Fibroblast of lung (primary cell): ENCODE measurements around the gene UPP2. TPM values are rescaled to one million over a fixed set of nuclear protein-coding genes. Genes with fewer than 3 reads are reported as not detected.

Experiments used
- DNase-seq, 2 donors: peaks; one replicate each; pipeline versions ENCODE4 v3.0.0 to v3.0.0-alpha.2; 2010; ENCODE audit warnings: low read depth in 2 of 2
- H2AFZ ChIP-seq: 2 replicates; pipeline ENCODE4 v1.5.1; 2012; ENCODE audit warnings: low read length, control low read depth, inconsistent platforms
- H3K27ac ChIP-seq: 2 replicates; pipeline ENCODE4 v1.5.1; 2011; ENCODE audit warnings: low read length, control low read depth; ENCODE audit not compliant: insufficient read depth
- H3K27me3 ChIP-seq: 2 replicates; pipeline ENCODE4 v1.5.1; 2011; ENCODE audit warnings: mild to moderate bottlenecking, low read length; ENCODE audit not compliant: control insufficient read depth, insufficient read depth
- H3K36me3 ChIP-seq: 2 replicates; pipeline ENCODE4 v1.5.1; 2011; ENCODE audit warnings: low read length; ENCODE audit not compliant: control insufficient read depth, insufficient read depth
- H3K4me1 ChIP-seq: 2 replicates; pipeline ENCODE4 v1.5.1; 2011; ENCODE audit warnings: low read length; ENCODE audit not compliant: control insufficient read depth, insufficient read depth; ENCODE audit errors: extremely low read depth
- H3K4me2 ChIP-seq: 2 replicates; pipeline ENCODE4 v1.5.1; 2011; ENCODE audit warnings: low read length, control low read depth; ENCODE audit not compliant: insufficient read depth; ENCODE audit errors: extremely low read depth
- H3K4me3 ChIP-seq, 4 experiments: fragments of 200-600 bp in 1 of 4; sonication (generic) in 1 of 4; replicated peaks in 1 of 4; 2 replicates each; pipeline ENCODE4 v1.5.1; 2011 to 2016; ENCODE audit warnings: low read length in 4 of 4, low read depth in 3 of 4, mild to moderate bottlenecking in 3 of 4, control low read depth in 2 of 4, inconsistent platforms in 1 of 4, mixed read lengths in 1 of 4; ENCODE audit not compliant: insufficient read depth in 1 of 4; ENCODE audit errors: control extremely low read depth in 1 of 4
- H3K79me2 ChIP-seq: 2 replicates; pipeline ENCODE4 v1.5.1; 2012; ENCODE audit warnings: mild to moderate bottlenecking, low read length, inconsistent platforms; ENCODE audit not compliant: control insufficient read depth, insufficient read depth
- H3K9ac ChIP-seq: 2 replicates; pipeline ENCODE4 v1.5.1; 2011; ENCODE audit warnings: mild to moderate bottlenecking, low read length, control low read depth; ENCODE audit not compliant: insufficient read depth
- H3K9me3 ChIP-seq: 2 replicates; pipeline ENCODE4 v1.5.1; 2012; ENCODE audit warnings: low read depth, low read length; ENCODE audit not compliant: control insufficient read depth, insufficient read depth
- H4K20me1 ChIP-seq: 2 replicates; pipeline ENCODE4 v1.5.1; 2011; ENCODE audit warnings: low read length; ENCODE audit not compliant: control insufficient read depth, insufficient read depth; ENCODE audit errors: extremely low read depth
- EZH2 ChIP-seq: IDR thresholded peaks from 2 replicates; pipeline ENCODE4 v1.5.1; 2012; ENCODE audit warnings: low read length, control low read depth, mild to moderate bottlenecking; ENCODE audit errors: missing control alignments
- polyA plus RNA-seq, 2 donors: library from polyadenylated mRNA; depleted of rRNA in 1 of 2; stranded (reverse) in 1 of 2; unstranded in 1 of 2; fragments of >200 nt; gene quantifications; 2 replicates each; pipeline ENCODE4 v1.2.1, GENCODE V29; 2011 to 2012; ENCODE audit warnings: missing spikeins in 1 of 2
- total RNA-seq: library from RNA; depleted of rRNA; stranded (reverse); fragments of >200 nt; gene quantifications from 2 replicates; pipeline ENCODE4 v1.2.1, GENCODE V29; 2014
- TF ChIP-seq, protein P1 (sequence below), 2 donors: IDR thresholded peaks in 1 of 2; conservative IDR thresholded peaks in 1 of 2; 1 replicate in 1 of 2; 2 replicates in 1 of 2; pipeline ENCODE4 v1.5.1; 2011 to 2012; ENCODE audit warnings: low read length in 2 of 2, control low read depth in 1 of 2, inconsistent platforms in 1 of 2, low read depth in 1 of 2, mild to moderate bottlenecking in 1 of 2

Gene UPP2
- total and polyA plus RNA-seq, 2 donors (not counting 1 experiment from before 2014, with no cell fraction given): not detected

DNA sequence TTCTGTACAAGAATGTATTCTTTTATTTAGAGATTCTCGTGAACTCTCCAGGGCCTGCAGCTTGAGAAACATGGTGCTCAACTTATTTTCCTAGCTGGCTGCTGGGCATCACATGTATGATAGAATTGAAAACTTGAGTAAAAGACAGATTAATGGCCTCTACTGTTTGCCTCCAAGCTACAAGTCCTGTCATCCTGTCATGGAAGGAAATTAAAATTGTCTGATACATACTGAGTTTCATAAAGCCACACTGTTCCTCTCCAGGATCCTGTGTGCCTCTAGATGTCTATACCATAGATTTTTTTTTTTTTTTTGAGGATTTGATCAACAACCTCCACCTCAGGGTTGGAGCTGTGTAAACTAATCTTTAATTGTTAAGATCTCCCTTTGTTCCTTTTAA is 38.5 kb downstream of the UPP2 start:
- H3K36me3 ChIP-seq: no peaks in the 10 kb centered on the region
- no peaks in the 10 kb centered on the region for H3K4me1 ChIP-seq
- peaks cover 2% of the 10 kb centered on the region for H3K27me3 ChIP-seq
- no peak for TF ChIP-seq EZH2
- TF ChIP-seq, protein P1, sequence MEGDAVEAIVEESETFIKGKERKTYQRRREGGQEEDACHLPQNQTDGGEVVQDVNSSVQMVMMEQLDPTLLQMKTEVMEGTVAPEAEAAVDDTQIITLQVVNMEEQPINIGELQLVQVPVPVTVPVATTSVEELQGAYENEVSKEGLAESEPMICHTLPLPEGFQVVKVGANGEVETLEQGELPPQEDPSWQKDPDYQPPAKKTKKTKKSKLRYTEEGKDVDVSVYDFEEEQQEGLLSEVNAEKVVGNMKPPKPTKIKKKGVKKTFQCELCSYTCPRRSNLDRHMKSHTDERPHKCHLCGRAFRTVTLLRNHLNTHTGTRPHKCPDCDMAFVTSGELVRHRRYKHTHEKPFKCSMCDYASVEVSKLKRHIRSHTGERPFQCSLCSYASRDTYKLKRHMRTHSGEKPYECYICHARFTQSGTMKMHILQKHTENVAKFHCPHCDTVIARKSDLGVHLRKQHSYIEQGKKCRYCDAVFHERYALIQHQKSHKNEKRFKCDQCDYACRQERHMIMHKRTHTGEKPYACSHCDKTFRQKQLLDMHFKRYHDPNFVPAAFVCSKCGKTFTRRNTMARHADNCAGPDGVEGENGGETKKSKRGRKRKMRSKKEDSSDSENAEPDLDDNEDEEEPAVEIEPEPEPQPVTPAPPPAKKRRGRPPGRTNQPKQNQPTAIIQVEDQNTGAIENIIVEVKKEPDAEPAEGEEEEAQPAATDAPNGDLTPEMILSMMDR (conservative IDR thresholded peaks at IDR 0.05 in 1 of 2, IDR thresholded peaks at IDR 0.05 in 1 of 2; ENCODE audit: low read depth in 1 of 2, low read length in 2 of 2): no peak
- H3K9me3 ChIP-seq: no peaks in the 10 kb centered on the region
- H2AFZ ChIP-seq: no peak overlapping the region
- DNase-seq: no peak
- H3K4me3 ChIP-seq: no peak overlapping the region
- no peak overlapping the region for H3K9ac ChIP-seq
- no peaks in the 10 kb centered on the region for H4K20me1 ChIP-seq
- no peak overlapping the region for H3K27ac ChIP-seq
- H3K79me2 ChIP-seq: no peaks in the 10 kb centered on the region
- H3K4me2 ChIP-seq: no peak overlapping the region

- Histone ChIP-seq H3K9ac (no peak overlapping the region), H3K36me3 (no peaks in the 10 kb centered on the region), H3K27ac (no peak overlapping the region), H3K4me3 (no peak overlapping the region), H3K4me1 (no peaks in the 10 kb centered on the region), H3K9me3 (no peaks in the 10 kb centered on the region), H4K20me1 (no peaks in the 10 kb centered on the region), H3K4me2 (no peak overlapping the region), H3K79me2 (no peaks in the 10 kb centered on the region), H3K27me3 (peaks cover 2% of the 10 kb centered on the region), H2AFZ (no peak overlapping the region)
- DNase-seq: no peak
- TF ChIP-seq, protein P1 (conservative IDR thresholded peaks at IDR 0.05 in 1 of 2, IDR thresholded peaks at IDR 0.05 in 1 of 2; ENCODE audit: low read depth in 1 of 2, low read length in 2 of 2): no peak
- no peak for TF ChIP-seq EZH2
Measured at GRCh38 chr2:158142165-158142564, 40.5 kb downstream of the UPP2 start.

GRCh38 chr2:158142568-158143332 is 41.1 kb downstream of the UPP2 start:
- no peak overlapping the region for H3K9ac ChIP-seq
- no peaks in the 10 kb centered on the region for H3K9me3 ChIP-seq
- H3K79me2 ChIP-seq: no peaks in the 10 kb centered on the region
- no peak overlapping the region for H3K4me3 ChIP-seq
- H4K20me1 ChIP-seq: no peaks in the 10 kb centered on the region
- peak in 1 of 2 donors; percentile 48 for DNase-seq
- H2AFZ ChIP-seq: no peak overlapping the region
- no peak overlapping the region for H3K4me2 ChIP-seq
- H3K4me1 ChIP-seq: no peaks in the 10 kb centered on the region
- H3K36me3 ChIP-seq: no peaks in the 10 kb centered on the region
- H3K27me3 ChIP-seq: no peaks in the 10 kb centered on the region
- TF ChIP-seq EZH2: no peak
- TF ChIP-seq, protein P1 (conservative IDR thresholded peaks at IDR 0.05 in 1 of 2, IDR thresholded peaks at IDR 0.05 in 1 of 2; ENCODE audit: low read depth in 1 of 2, low read length in 2 of 2): no peak
- H3K27ac ChIP-seq: no peak overlapping the region
